K562 (cell line): ENCODE data around the gene CXCL6. TPM values are rescaled to one million over a fixed set of nuclear protein-coding genes. Genes with fewer than 3 reads are reported as not detected.

Source experiments
- ATAC-seq: fragments of 200-7000 bp; cut with Tn5 transposase; 3 replicates; pipeline ENCODE4 v1.9.1; 2020; ENCODE audit warnings: moderate library complexity
- BruUV-seq: library from RNA; stranded (reverse); fragments of 400-500 nt; replicated peaks from 2 replicates; lab custom pipeline; 2021; lab: Mats Ljungman, UMichigan
- CTCF ChIA-PET: fragments of 300-600 bp; formaldehyde crosslinking; extraction: SDS; loops from one replicate; lab custom pipeline; 2021; ENCODE audit warnings: low intra/inter-chr PET ratio; lab: Yijun Ruan, JAX
- POLR2A ChIA-PET: fragments of 300-600, 350-650 bp; sonication (Branson Sonifier 250); formaldehyde crosslinking; extraction: SDS; loops from one replicate; lab custom pipeline; 2021; ENCODE audit warnings: antibody characterized with exemption, inconsistent platforms; lab: Yijun Ruan, JAX
- DNase-seq, 4 experiments: peaks; one replicate each; pipeline versions ENCODE4 v3.0.0 to v3.0.0-alpha.2; 2011 to 2018; ENCODE audit warnings: low spot score in 3 of 4, mixed read lengths in 3 of 4; ENCODE audit errors: extremely low read depth in 1 of 4
- FAIRE-seq: peaks from 2 replicates; lab custom pipeline; 2011; peaks lifted over from hg19 to GRCh38; lab: Jason Lieb, UNC
- H2AFZ ChIP-seq: 2 replicates; pipeline ENCODE4 v1.6.0; 2011; ENCODE audit warnings: low read depth, low read length, control low read depth, inconsistent platforms
- H3K27ac ChIP-seq: fragments of 200-600 bp; 3 replicates; pipeline ENCODE4 v1.8.0; 2011; ENCODE audit warnings: low read depth, mild to moderate bottlenecking, control low read depth, inconsistent platforms, low read length, moderate library complexity, mixed read lengths; ENCODE audit errors: extremely low read depth
- H3K27me3 ChIP-seq, 2 experiments: fragments of 300-600 bp in 1 of 2; 2 replicates in 1 of 2; 3 replicates in 1 of 2; pipeline versions ENCODE4 v1.6.0 to v1.8.0; 2011; ENCODE audit warnings: inconsistent platforms in 2 of 2, low read length in 2 of 2, mild to moderate bottlenecking in 1 of 2, mixed read lengths in 1 of 2, moderate library complexity in 1 of 2; ENCODE audit not compliant: control insufficient read depth in 2 of 2, insufficient read depth in 2 of 2
- H3K36me3 ChIP-seq: fragments of 300-600 bp; 3 replicates; pipeline ENCODE4 v1.8.0; 2011; ENCODE audit warnings: mild to moderate bottlenecking, low read length, inconsistent platforms; ENCODE audit not compliant: control insufficient read depth, insufficient read depth
- H3K4me1 ChIP-seq, 2 experiments: fragments of 200-600 bp in 1 of 2; replicated peaks in 1 of 2; 2 replicates in 1 of 2; 3 replicates in 1 of 2; pipeline versions ENCODE4 v1.5.1 to v1.8.0; 2011; ENCODE audit warnings: inconsistent platforms in 2 of 2, low read length in 2 of 2, mild to moderate bottlenecking in 1 of 2, mixed read lengths in 1 of 2, moderate library complexity in 1 of 2; ENCODE audit not compliant: control insufficient read depth in 2 of 2, insufficient read depth in 2 of 2
- H3K4me2 ChIP-seq: 2 replicates; pipeline ENCODE4 v1.6.1; 2011; ENCODE audit warnings: low read length, control low read depth, inconsistent platforms, mixed read lengths; ENCODE audit not compliant: insufficient read depth
- H3K4me3 ChIP-seq: fragments of 200-600 bp; sonication (generic), shearing (Covaris generic); 2 replicates; pipeline ENCODE4 v1.5.1; 2016; ENCODE audit warnings: control low read depth, inconsistent platforms
- H3K79me2 ChIP-seq: fragments of 200-600 bp; 3 replicates; pipeline ENCODE4 v1.8.0; 2011; ENCODE audit warnings: low read length, inconsistent platforms; ENCODE audit not compliant: control insufficient read depth, insufficient read depth
- H3K9ac ChIP-seq, 2 experiments: 2 replicates each; pipeline versions ENCODE4 v1.6.0 to v1.6.1; 2011; ENCODE audit warnings: low read depth in 2 of 2, low read length in 2 of 2, control low read depth in 1 of 2, inconsistent platforms in 1 of 2, mild to moderate bottlenecking in 1 of 2, mixed read lengths in 1 of 2; ENCODE audit not compliant: insufficient read depth in 1 of 2
- H3K9me1 ChIP-seq: one replicate; pipeline ENCODE4 v1.6.0; 2011; ENCODE audit warnings: inconsistent platforms, mild to moderate bottlenecking, low read length, moderate library complexity; ENCODE audit not compliant: control insufficient read depth, insufficient read depth
- H3K9me3 ChIP-seq: replicated peaks from 2 replicates; pipeline ENCODE4 v1.5.1; 2011; ENCODE audit warnings: low read depth, low read length, inconsistent platforms; ENCODE audit not compliant: control insufficient read depth, insufficient read depth
- H4K20me1 ChIP-seq: replicated peaks from 2 replicates; pipeline ENCODE4 v1.6.1; 2011; ENCODE audit warnings: low read length, inconsistent platforms, mixed read lengths; ENCODE audit not compliant: control insufficient read depth, insufficient read depth
- DACH1 ChIP-seq: fragments of 450-650 bp; IDR thresholded peaks from 2 replicates; pipeline ENCODE4 v1.6.1; 2018; ENCODE audit not compliant: partially characterized antibody
- ILK ChIP-seq: fragments of 450-650 bp; IDR thresholded peaks from 2 replicates; pipeline ENCODE4 v1.6.1; 2016; ENCODE audit warnings: missing genetic modification characterization, low read depth, mild to moderate bottlenecking, missing compliant biosample characterization, moderate library complexity, borderline replicate concordance
- TAL1 ChIP-seq: fragments of 450-650 bp; IDR thresholded peaks from 2 replicates; pipeline ENCODE4 v1.6.1; 2016; ENCODE audit warnings: mild to moderate bottlenecking
- ZBTB17 ChIP-seq: fragments of 450-650 bp; formaldehyde crosslinking; IDR thresholded peaks from 2 replicates; pipeline ENCODE4 v1.4.0; 2020; ENCODE audit warnings: mild to moderate bottlenecking
- ZNF146 ChIP-seq: IDR thresholded peaks from one replicate; pipeline ENCODE4 v1.6.1; 2018; ENCODE audit warnings: missing compliant biosample characterization; ENCODE audit not compliant: unreplicated experiment
- ZNF239 ChIP-seq: fragments of 250-450 bp; sonication (Bioruptor Pico); IDR thresholded peaks from 2 replicates; pipeline ENCODE4 v1.4.0; 2020; ENCODE audit warnings: mild to moderate bottlenecking
- WGBS: fragments of 100-300 bp; shearing (Covaris generic); methylation state at CpG from one replicate; pipeline ENCODE4 v1.1.6; 2016; ENCODE audit warnings: low coverage, mixed read lengths; ENCODE audit not compliant: insufficient coverage; ENCODE audit errors: missing lambda C conversion rate; 5-methylcytosine and 5-hydroxymethylcytosine counted together
- in situ Hi-C: fragments of 300-500 bp; cut with MboI; formaldehyde crosslinking; loops from 4 replicates; pipeline ENCODE4 v1.15.0; 2018; ENCODE audit warnings: inconsistent platforms, mixed read lengths
- intact Hi-C: fragments of 100-400 bp; cut with micrococcal nuclease; formaldehyde crosslinking; loops from 2 replicates; pipeline ENCODE4 v1.14.2; 2022
- polyA plus RNA-seq, 8 experiments: library from polyadenylated mRNA; depleted of rRNA in 4 of 8; stranded (reverse) in 5 of 8; unstranded in 3 of 8; fragments of >200 nt; fragmentation: Nextera tagmentation in 2 of 8; fragmentation: Illumina TruSeq in 1 of 8; extraction: Ambion mirVana in 2 of 8; extraction: Trizol in 1 of 8; gene quantifications; 2 replicates each; pipeline versions ENCODE4 v1.2.1 to v1.2.3, GENCODE V29; 2011 to 2014; ENCODE audit warnings: inconsistent platforms in 1 of 8, missing spikeins in 1 of 8
- total RNA-seq, 7 experiments: library from RNA; depleted of rRNA in 6 of 7; stranded (reverse); fragments of >200 nt in 6 of 7; fragmentation: Illumina TruSeq in 2 of 7; extraction: Trizol in 2 of 7; gene quantifications; 2 replicates each; pipeline versions ENCODE4 v1.2.1 to v1.2.3, GENCODE V29; 2011 to 2021; ENCODE audit warnings: low replicate concordance in 1 of 7
- TF ChIP-seq, protein P1 (sequence below): fragments of 450-650 bp; IDR thresholded peaks from one replicate; pipeline ENCODE4 v1.6.1; 2018; ENCODE audit warnings: mild to moderate bottlenecking, moderate library complexity; ENCODE audit not compliant: partially characterized antibody
- TF ChIP-seq, protein P2 (sequence below): sonication (generic); formaldehyde crosslinking; IDR thresholded peaks from 2 replicates; pipeline ENCODE4 v1.8.0; 2022; ENCODE audit warnings: mild to moderate bottlenecking, missing genetic modification reagents, borderline replicate concordance
- TF ChIP-seq, protein P3 (sequence below): sonication (generic); formaldehyde crosslinking; IDR thresholded peaks from 2 replicates; pipeline ENCODE4 v1.8.0; 2023; ENCODE audit warnings: mild to moderate bottlenecking, missing genetic modification reagents

The CXCL6 gene
- total and polyA plus RNA-seq, 9 of the 15 experiments (the other 6 are each of a cell fraction or from before 2014, with no cell fraction given), result not detected

DNA sequence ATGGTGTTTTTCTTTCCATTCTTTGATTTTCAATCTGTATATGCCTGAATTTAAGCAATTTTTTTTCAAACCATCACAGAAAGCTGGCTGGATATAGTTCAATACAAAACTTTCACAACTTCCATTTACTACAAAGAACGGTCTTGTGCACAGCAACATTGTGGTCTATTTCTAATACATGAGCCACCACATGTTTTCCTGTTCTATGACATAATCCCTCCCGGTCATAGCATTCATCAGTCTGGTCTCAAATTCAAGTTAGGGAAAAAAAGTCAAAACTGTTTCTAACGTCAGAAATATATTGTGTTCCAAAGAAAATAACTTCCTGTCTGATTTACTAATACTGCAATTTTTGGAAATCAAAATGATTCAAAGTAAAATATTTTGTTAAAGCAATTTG, 7.5 kb upstream of the CXCL6 start:
- ATAC-seq, result no peak
- WGBS, result 78% methylated on average over 3 of the region's 3 CpGs
- Histone ChIP-seq H4K20me1 (no peaks in the 10 kb centered on the region), H3K9me3 (no peaks in the 10 kb centered on the region), H3K79me2 (no peaks in the 10 kb centered on the region), H2AFZ (no peak overlapping the region), H3K27ac (no peak overlapping the region), H3K36me3 (no peaks in the 10 kb centered on the region), H3K9ac (no peak overlapping the region), H3K9me1 (no peaks in the 10 kb centered on the region), H3K4me2 (no peak overlapping the region), H3K4me1 (peaks cover 0 to 18% of the 10 kb centered on the region in 2 experiments; a peak in 2 of 5 replicates), H3K27me3 (no peaks in the 10 kb centered on the region), H3K4me3 (no peak overlapping the region)
- in situ Hi-C loops, result no loop called here
- ChIA-PET CTCF (no interaction called here), POLR2A (no interaction called here)
- no peak for DNase-seq
- FAIRE-seq, result no peak
- intact Hi-C loops, result no loop called here
- TF ChIP-seq TAL1, result no peak
- no TSS peak for BruUV-seq

DNA sequence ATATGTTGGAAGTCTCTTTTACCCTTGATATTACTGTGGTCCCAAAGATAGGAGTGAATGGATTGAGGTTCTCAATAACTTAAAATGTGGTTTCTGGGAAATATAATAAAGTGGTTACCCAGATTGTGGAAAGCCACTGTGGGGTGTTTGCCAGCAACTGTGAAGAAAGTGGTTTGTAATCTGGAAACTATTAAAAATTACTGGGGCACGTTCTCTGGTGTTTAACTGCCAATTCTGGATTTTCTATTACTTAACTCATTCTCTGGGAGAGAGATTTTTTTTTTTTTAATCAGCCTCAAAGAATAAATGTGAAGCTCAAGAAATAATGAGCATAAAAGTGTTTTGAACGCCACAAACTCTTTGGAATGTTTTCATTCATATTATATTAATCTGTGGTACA, 4.9 kb upstream of the CXCL6 start:
- Histone ChIP-seq H3K27ac (no peak overlapping the region), H3K4me1 (peaks cover 0 to 18% of the 10 kb centered on the region in 2 experiments; a peak in 2 of 5 replicates), H3K9me3 (no peaks in the 10 kb centered on the region), H3K4me3 (no peak overlapping the region), H3K36me3 (no peaks in the 10 kb centered on the region), H4K20me1 (no peaks in the 10 kb centered on the region), H3K9me1 (no peaks in the 10 kb centered on the region), H3K79me2 (no peaks in the 10 kb centered on the region), H2AFZ (no peak overlapping the region), H3K4me2 (no peak overlapping the region), H3K27me3 (no peaks in the 10 kb centered on the region), H3K9ac (no peak overlapping the region)
- BruUV-seq, result no TSS peak
- WGBS, result 89% methylated on average over 2 of the region's 2 CpGs
- in situ Hi-C loops, result no loop called here
- ATAC-seq (no peak), FAIRE-seq (no peak), DNase-seq (no peak)
- ChIA-PET CTCF (no interaction called here), POLR2A (interaction anchor here (1.3 kb wide), 1 partner anchor 11 kb away, joined by 3 read pairs; no protein-coding TSS in a partner anchor)
- TF ChIP-seq, protein P1, sequence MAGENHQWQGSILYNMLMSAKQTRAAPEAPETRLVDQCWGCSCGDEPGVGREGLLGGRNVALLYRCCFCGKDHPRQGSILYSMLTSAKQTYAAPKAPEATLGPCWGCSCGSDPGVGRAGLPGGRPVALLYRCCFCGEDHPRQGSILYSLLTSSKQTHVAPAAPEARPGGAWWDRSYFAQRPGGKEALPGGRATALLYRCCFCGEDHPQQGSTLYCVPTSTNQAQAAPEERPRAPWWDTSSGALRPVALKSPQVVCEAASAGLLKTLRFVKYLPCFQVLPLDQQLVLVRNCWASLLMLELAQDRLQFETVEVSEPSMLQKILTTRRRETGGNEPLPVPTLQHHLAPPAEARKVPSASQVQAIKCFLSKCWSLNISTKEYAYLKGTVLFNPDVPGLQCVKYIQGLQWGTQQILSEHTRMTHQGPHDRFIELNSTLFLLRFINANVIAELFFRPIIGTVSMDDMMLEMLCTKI, result no peak
- TF ChIP-seq, protein P2, sequence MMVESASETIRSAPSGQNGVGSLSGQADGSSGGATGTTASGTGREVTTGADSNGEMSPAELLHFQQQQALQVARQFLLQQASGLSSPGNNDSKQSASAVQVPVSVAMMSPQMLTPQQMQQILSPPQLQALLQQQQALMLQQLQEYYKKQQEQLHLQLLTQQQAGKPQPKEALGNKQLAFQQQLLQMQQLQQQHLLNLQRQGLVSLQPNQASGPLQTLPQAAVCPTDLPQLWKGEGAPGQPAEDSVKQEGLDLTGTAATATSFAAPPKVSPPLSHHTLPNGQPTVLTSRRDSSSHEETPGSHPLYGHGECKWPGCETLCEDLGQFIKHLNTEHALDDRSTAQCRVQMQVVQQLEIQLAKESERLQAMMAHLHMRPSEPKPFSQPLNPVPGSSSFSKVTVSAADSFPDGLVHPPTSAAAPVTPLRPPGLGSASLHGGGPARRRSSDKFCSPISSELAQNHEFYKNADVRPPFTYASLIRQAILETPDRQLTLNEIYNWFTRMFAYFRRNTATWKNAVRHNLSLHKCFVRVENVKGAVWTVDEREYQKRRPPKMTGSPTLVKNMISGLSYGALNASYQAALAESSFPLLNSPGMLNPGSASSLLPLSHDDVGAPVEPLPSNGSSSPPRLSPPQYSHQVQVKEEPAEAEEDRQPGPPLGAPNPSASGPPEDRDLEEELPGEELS, result no peak
- TF ChIP-seq ZBTB17 (CRISPR knock-in tag) (no peak), ILK (tag) (no peak), ZNF239 (CRISPR knock-in tag) (no peak), ZNF146 (no peak), DACH1 (no peak)
- TF ChIP-seq, protein P3, sequence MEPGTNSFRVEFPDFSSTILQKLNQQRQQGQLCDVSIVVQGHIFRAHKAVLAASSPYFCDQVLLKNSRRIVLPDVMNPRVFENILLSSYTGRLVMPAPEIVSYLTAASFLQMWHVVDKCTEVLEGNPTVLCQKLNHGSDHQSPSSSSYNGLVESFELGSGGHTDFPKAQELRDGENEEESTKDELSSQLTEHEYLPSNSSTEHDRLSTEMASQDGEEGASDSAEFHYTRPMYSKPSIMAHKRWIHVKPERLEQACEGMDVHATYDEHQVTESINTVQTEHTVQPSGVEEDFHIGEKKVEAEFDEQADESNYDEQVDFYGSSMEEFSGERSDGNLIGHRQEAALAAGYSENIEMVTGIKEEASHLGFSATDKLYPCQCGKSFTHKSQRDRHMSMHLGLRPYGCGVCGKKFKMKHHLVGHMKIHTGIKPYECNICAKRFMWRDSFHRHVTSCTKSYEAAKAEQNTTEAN (CRISPR knock-in tag), result no peak
- intact Hi-C loops, result loop anchor here (2.0 kb wide), 1 partner anchor 69 kb away; no protein-coding TSS in a partner anchor
